Mesenchymal stem cell (in vitro differentiated cells and primary cell): ENCODE data around the gene CYB561D1.
A peak's percentile ranks its signal among the peaks of the same experiment; 100 is the strongest.

Source experiments
- DNase-seq: peaks from one replicate; pipeline ENCODE4 v3.0.0-alpha.2; 2013
- H2AFZ ChIP-seq: one replicate; pipeline ENCODE4 v1.6.1; 2013; ENCODE audit warnings: low read depth, mild to moderate bottlenecking, control low read depth, inconsistent platforms, low read length, moderate library complexity
- H2AK5ac ChIP-seq: 2 replicates; pipeline ENCODE4 v1.6.1; 2013; ENCODE audit warnings: low read length, moderate library complexity, mild to moderate bottlenecking, inconsistent platforms; ENCODE audit not compliant: severe bottlenecking
- H2BK120ac ChIP-seq: one replicate; pipeline ENCODE4 v1.6.1; 2013; ENCODE audit warnings: low read depth, mild to moderate bottlenecking, inconsistent platforms, low read length, moderate library complexity
- H2BK12ac ChIP-seq, 2 experiments: one replicate each; pipeline ENCODE4 v1.6.1; 2013; ENCODE audit warnings: inconsistent platforms in 2 of 2, low read length in 2 of 2, mild to moderate bottlenecking in 2 of 2, moderate library complexity in 2 of 2, control low read depth in 1 of 2
- H2BK15ac ChIP-seq: one replicate; pipeline ENCODE4 v1.6.1; 2013; ENCODE audit warnings: mild to moderate bottlenecking, low read depth, inconsistent platforms; ENCODE audit not compliant: poor library complexity, severe bottlenecking
- H2BK5ac ChIP-seq: 2 replicates; pipeline ENCODE4 v1.6.1; 2013; ENCODE audit warnings: low read depth, mild to moderate bottlenecking, low read length, control low read depth, inconsistent platforms; ENCODE audit not compliant: poor library complexity, severe bottlenecking
- H3K14ac ChIP-seq, 2 experiments: one replicate each; pipeline ENCODE4 v1.6.1; 2013; ENCODE audit warnings: inconsistent platforms in 2 of 2, low read length in 2 of 2, control low read depth in 1 of 2, mild to moderate bottlenecking in 1 of 2, moderate library complexity in 1 of 2
- H3K18ac ChIP-seq, 2 experiments: one replicate each; pipeline ENCODE4 v1.6.1; 2013; ENCODE audit warnings: inconsistent platforms in 2 of 2, low read length in 2 of 2, control low read depth in 1 of 2, low read depth in 1 of 2, mild to moderate bottlenecking in 1 of 2
- H3K23ac ChIP-seq, 2 experiments: one replicate each; pipeline ENCODE4 v1.6.1; 2013; ENCODE audit warnings: inconsistent platforms in 2 of 2, low read length in 2 of 2, mild to moderate bottlenecking in 2 of 2, moderate library complexity in 2 of 2, control low read depth in 1 of 2
- H3K27ac ChIP-seq: 2 replicates; pipeline ENCODE4 v1.5.1; 2013; ENCODE audit warnings: mild to moderate bottlenecking, moderate library complexity, low read length, control low read depth, inconsistent platforms; ENCODE audit not compliant: poor library complexity, severe bottlenecking
- H3K27me3 ChIP-seq, 2 experiments: 2 replicates each; pipeline versions ENCODE4 v1.6.1 to v1.7.0; 2013; ENCODE audit warnings: low read length in 2 of 2, mild to moderate bottlenecking in 2 of 2, moderate library complexity in 2 of 2, control low read depth in 1 of 2, inconsistent platforms in 1 of 2; ENCODE audit not compliant: control insufficient read depth in 1 of 2, insufficient read depth in 1 of 2
- H3K36me3 ChIP-seq, 2 experiments: 2 replicates each; pipeline versions ENCODE4 v1.6.1 to v1.7.0; 2013; ENCODE audit warnings: low read length in 2 of 2, control low read depth in 1 of 2, inconsistent platforms in 1 of 2, low read depth in 1 of 2, mild to moderate bottlenecking in 1 of 2; ENCODE audit not compliant: insufficient read depth in 2 of 2, control insufficient read depth in 1 of 2
- H3K4ac ChIP-seq, 2 experiments: one replicate each; pipeline ENCODE4 v1.6.1; 2013; ENCODE audit warnings: inconsistent platforms in 2 of 2, low read length in 2 of 2, mild to moderate bottlenecking in 2 of 2, moderate library complexity in 2 of 2, control low read depth in 1 of 2, low read depth in 1 of 2
- H3K4me1 ChIP-seq: 2 replicates; pipeline ENCODE4 v1.6.1; 2013; ENCODE audit warnings: low read depth, low read length, control low read depth; ENCODE audit not compliant: control insufficient read depth, insufficient read depth
- H3K4me2 ChIP-seq: 2 replicates; pipeline ENCODE4 v1.6.1; 2013; ENCODE audit warnings: low read length, mild to moderate bottlenecking, inconsistent platforms; ENCODE audit not compliant: poor library complexity, severe bottlenecking
- H3K4me3 ChIP-seq, 2 experiments: 2 replicates each; pipeline versions ENCODE4 v1.5.1 to v1.7.0; 2013; ENCODE audit warnings: low read length in 2 of 2, mild to moderate bottlenecking in 2 of 2, control low read depth in 1 of 2, low read depth in 1 of 2; ENCODE audit not compliant: insufficient read depth in 1 of 2
- H3K79me1 ChIP-seq: replicated peaks from 2 replicates; pipeline ENCODE4 v1.6.1; 2013; ENCODE audit warnings: mild to moderate bottlenecking, control low read depth, low read length, inconsistent platforms; ENCODE audit not compliant: poor library complexity, severe bottlenecking
- H3K9ac ChIP-seq: 2 replicates; pipeline ENCODE4 v1.7.0; 2013; ENCODE audit warnings: mild to moderate bottlenecking, low read length, moderate library complexity
- H3K9me3 ChIP-seq: 2 replicates; pipeline ENCODE4 v1.7.0; 2013; ENCODE audit warnings: mild to moderate bottlenecking, low read length; ENCODE audit not compliant: control insufficient read depth
- H4K8ac ChIP-seq: one replicate; pipeline ENCODE4 v1.6.1; 2013; ENCODE audit warnings: inconsistent platforms, mild to moderate bottlenecking, low read length, moderate library complexity
- H4K91ac ChIP-seq: one replicate; pipeline ENCODE4 v1.6.1; 2013; ENCODE audit warnings: mild to moderate bottlenecking, low read length, inconsistent platforms
- WGBS: methylation state at CpG from one replicate; pipeline ENCODE4 v1.1.7; 2013; ENCODE audit warnings: mixed read lengths; 5-methylcytosine and 5-hydroxymethylcytosine counted together

CYB561D1 gene

GRCh38 chr1:109499661-109500536, 6.0 kb downstream of the CYB561D1 start:
- H3K23ac ChIP-seq = no peak overlapping the region
- H2BK5ac ChIP-seq = no peak overlapping the region
- no peak overlapping the region for H3K4me2 ChIP-seq

GRCh38 chr1:109500941-109501381, 7.1 kb downstream of the CYB561D1 start:
- Histone ChIP-seq H4K8ac (no peak overlapping the region), H2AFZ (no peak overlapping the region), H3K14ac (no peak overlapping the region), H3K23ac (no peak overlapping the region), H2AK5ac (peak overlapping the region; percentile 96), H2BK12ac (no peak overlapping the region), H2BK120ac (no peak overlapping the region), H3K4me1 (peaks cover 27% of the 10 kb centered on the region), H2BK15ac (no peak overlapping the region), H3K4me2 (no peak overlapping the region), H3K36me3 (peaks cover 19 to 38% of the 10 kb centered on the region in 2 experiments), H2BK5ac (no peak overlapping the region), H3K4me3 (no peak overlapping the region), H3K27ac (peak overlapping the region; percentile 68), H3K27me3 (no peaks in the 10 kb centered on the region), H3K9ac (no peak overlapping the region), H3K9me3 (no peaks in the 10 kb centered on the region), H3K79me1 (peaks cover 21% of the 10 kb centered on the region), H3K18ac (no peak overlapping the region), H4K91ac (no peak overlapping the region), H3K4ac (no peak overlapping the region)
- 38% methylated on average over 3 of the region's 5 CpGs for WGBS
- peak; percentile 83 for DNase-seq

More at GRCh38 chr1:109499661-109500536, 6.0 kb downstream of the CYB561D1 start:
- Histone ChIP-seq H3K27ac (peak overlapping the region; percentile 76), H3K4ac (no peak overlapping the region), H3K27me3 (no peaks in the 10 kb centered on the region), H2BK120ac (no peak overlapping the region), H3K14ac (no peak overlapping the region), H2AK5ac (peak overlapping the region; percentile 68), H4K8ac (no peak overlapping the region), H2AFZ (no peak overlapping the region), H3K4me3 (no peak overlapping the region), H3K4me1 (peaks cover 34% of the 10 kb centered on the region), H3K36me3 (peaks cover 24 to 42% of the 10 kb centered on the region in 2 experiments), H3K9me3 (no peaks in the 10 kb centered on the region), H3K79me1 (peaks cover 31% of the 10 kb centered on the region), H2BK12ac (peak overlapping the region in 1 of 2 experiments; percentile 21), H3K9ac (no peak overlapping the region), H2BK15ac (no peak overlapping the region), H4K91ac (peak overlapping the region; percentile 5), H3K18ac (no peak overlapping the region)
- 60% methylated on average over 4 of the region's 4 CpGs for WGBS
- DNase-seq = peak; percentile 69

- H2BK12ac ChIP-seq = no peak overlapping the region
- H2AK5ac ChIP-seq = peak overlapping the region; percentile 59
- H3K27ac ChIP-seq = peak overlapping the region; percentile 43
- WGBS = 78% methylated on average over 5 of the region's 5 CpGs
- peaks cover 16% of the 10 kb centered on the region for H3K79me1 ChIP-seq
- H3K14ac ChIP-seq = no peak overlapping the region
- peak overlapping the region; percentile 8 for H2BK15ac ChIP-seq
- H3K18ac ChIP-seq = no peak overlapping the region
- H3K4me2 ChIP-seq = no peak overlapping the region
- peaks cover 14 to 30% of the 10 kb centered on the region in 2 experiments for H3K36me3 ChIP-seq
- H3K23ac ChIP-seq = no peak overlapping the region
- peaks cover 26% of the 10 kb centered on the region for H3K4me1 ChIP-seq
- peaks cover 0 to 4% of the 10 kb centered on the region in 2 experiments for H3K27me3 ChIP-seq
- no peak overlapping the region for H2BK120ac ChIP-seq
- no peak overlapping the region for H3K4ac ChIP-seq
- no peak overlapping the region for H3K9ac ChIP-seq
- no peak overlapping the region for H4K91ac ChIP-seq
- no peak for DNase-seq
- H3K4me3 ChIP-seq = no peak overlapping the region
- H2BK5ac ChIP-seq = no peak overlapping the region
- H2AFZ ChIP-seq = no peak overlapping the region
- H4K8ac ChIP-seq = no peak overlapping the region
- no peaks in the 10 kb centered on the region for H3K9me3 ChIP-seq
Measured at GRCh38 chr1:109501644-109502363, 7.9 kb downstream of the CYB561D1 start.

GRCh38 chr1:109502364-109502851, 8.5 kb downstream of the CYB561D1 start:
- Histone ChIP-seq H2AFZ (no peak overlapping the region), H3K9me3 (no peaks in the 10 kb centered on the region), H3K23ac (no peak overlapping the region), H4K8ac (no peak overlapping the region), H2AK5ac (no peak overlapping the region), H2BK15ac (no peak overlapping the region), H3K79me1 (peaks cover 10% of the 10 kb centered on the region), H3K18ac (no peak overlapping the region), H4K91ac (no peak overlapping the region), H2BK12ac (no peak overlapping the region), H3K4me1 (peaks cover 26% of the 10 kb centered on the region), H2BK5ac (no peak overlapping the region), H3K27me3 (peaks cover 0 to 8% of the 10 kb centered on the region in 2 experiments), H3K4me3 (no peak overlapping the region), H3K14ac (no peak overlapping the region), H2BK120ac (no peak overlapping the region), H3K9ac (no peak overlapping the region), H3K4ac (no peak overlapping the region), H3K36me3 (peaks cover 8 to 24% of the 10 kb centered on the region in 2 experiments), H3K27ac (no peak overlapping the region), H3K4me2 (no peak overlapping the region)
- WGBS = 91% methylated on average over 3 of the region's 3 CpGs
- no peak for DNase-seq
